Large intestine (tissue), 3 donors: Measurements from ENCODE around the gene BMP2K. TPM values are rescaled to one million over a fixed set of nuclear protein-coding genes. Genes with fewer than 3 reads are reported as not detected.

Experiments
- DNase-seq, 2 donors: peaks; one replicate each; pipeline versions ENCODE4 v3.0.0 to v3.0.0-alpha.2; 2013
- H3K27ac ChIP-seq: one replicate; pipeline ENCODE4 v1.5.1; 2013; ENCODE audit warnings: low read length
- H3K27me3 ChIP-seq: 2 replicates; pipeline ENCODE4 v1.6.1; 2013; ENCODE audit warnings: low read length; ENCODE audit not compliant: control insufficient read depth, insufficient read depth
- H3K36me3 ChIP-seq: 2 replicates; pipeline ENCODE4 v1.6.1; 2013; ENCODE audit warnings: low read length; ENCODE audit not compliant: control insufficient read depth, insufficient read depth
- H3K4me1 ChIP-seq: one replicate; pipeline ENCODE4 v1.6.1; 2013; ENCODE audit warnings: low read length; ENCODE audit not compliant: control insufficient read depth, insufficient read depth
- H3K4me3 ChIP-seq: one replicate; pipeline ENCODE4 v1.5.1; 2013; ENCODE audit warnings: low read length
- H3K9me3 ChIP-seq: one replicate; pipeline ENCODE4 v1.6.1; 2013; ENCODE audit warnings: mild to moderate bottlenecking, low read depth, low read length, moderate library complexity; ENCODE audit not compliant: control insufficient read depth
- WGBS: methylation state at CpG from one replicate; pipeline ENCODE4 v1.1.5; 2013; ENCODE audit warnings: low lambda C conversion rate; ENCODE audit not compliant: insufficient coverage; 5-methylcytosine and 5-hydroxymethylcytosine counted together
- polyA plus RNA-seq: library from polyadenylated mRNA; unstranded; fragments of 120-200 nt; gene quantifications from one replicate; pipeline ENCODE4 v1.2.1, GENCODE V29; 2013

Gene BMP2K
- polyA plus RNA-seq, 1 donor, result 77.6 TPM

DNA sequence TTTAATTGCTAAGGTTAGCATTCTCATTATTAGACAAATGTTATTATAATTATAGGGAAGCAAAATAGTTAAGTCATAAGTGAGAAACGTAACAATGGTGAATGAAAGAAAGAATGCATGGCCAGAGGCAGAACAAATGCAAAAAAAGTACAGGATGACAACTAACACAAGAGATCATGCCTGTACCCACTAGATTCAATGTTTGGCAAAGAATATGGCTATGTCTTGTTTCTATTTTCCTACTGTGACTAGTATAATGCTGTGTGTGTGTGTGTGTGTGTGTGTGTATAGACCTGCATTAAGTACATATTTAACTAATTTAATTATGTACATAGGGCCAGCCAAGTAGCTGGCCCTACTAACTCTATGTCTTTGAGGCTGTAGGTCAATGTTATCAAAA, 12.9 kb upstream of the BMP2K start:
- 71% methylated on average over 1 of the region's 1 CpG for WGBS
- H3K4me1 ChIP-seq, result peaks cover 25% of the 10 kb centered on the region
- H3K4me3 ChIP-seq, result no peak overlapping the region
- no peaks in the 10 kb centered on the region for H3K9me3 ChIP-seq
- no peak overlapping the region for H3K27ac ChIP-seq
- H3K27me3 ChIP-seq, result no peaks in the 10 kb centered on the region
- H3K36me3 ChIP-seq, result no peaks in the 10 kb centered on the region
- DNase-seq, result peak in 1 of 2 donors; percentile 8

DNA sequence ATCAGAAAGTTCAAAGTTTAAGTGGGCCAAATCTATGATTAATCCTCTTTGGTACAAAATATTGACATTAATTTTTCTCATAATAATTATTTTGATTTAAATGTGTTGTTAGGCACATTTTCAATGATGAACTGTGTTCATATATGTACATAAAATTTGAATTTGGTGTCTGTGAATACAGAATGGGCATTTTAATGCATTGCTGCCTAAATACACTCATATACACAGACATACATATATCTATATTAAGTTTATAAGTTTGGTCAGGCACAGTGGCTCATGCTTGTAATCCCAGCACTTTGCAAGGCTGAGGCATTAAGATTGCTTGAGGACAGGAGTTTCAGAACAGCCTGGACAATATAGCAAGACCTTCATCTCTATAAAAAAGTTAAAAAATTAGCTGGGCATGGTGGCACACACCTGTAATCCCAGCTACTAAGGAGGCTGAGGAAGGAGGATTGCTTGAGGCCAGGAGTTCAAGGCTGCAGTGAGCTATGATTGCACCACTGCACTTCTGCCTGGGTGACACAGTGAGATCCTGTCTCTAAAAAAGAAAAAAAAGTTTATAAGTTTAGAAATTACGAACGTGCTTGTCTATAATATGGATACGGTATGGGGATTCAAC, 12.3 kb upstream of the BMP2K start:
- Histone ChIP-seq H3K4me1 (peaks cover 29% of the 10 kb centered on the region), H3K27ac (no peak overlapping the region), H3K36me3 (no peaks in the 10 kb centered on the region), H3K27me3 (no peaks in the 10 kb centered on the region), H3K4me3 (no peak overlapping the region), H3K9me3 (no peaks in the 10 kb centered on the region)
- WGBS, result 84% methylated on average over 3 of the region's 3 CpGs
- DNase-seq, result no peak

DNA sequence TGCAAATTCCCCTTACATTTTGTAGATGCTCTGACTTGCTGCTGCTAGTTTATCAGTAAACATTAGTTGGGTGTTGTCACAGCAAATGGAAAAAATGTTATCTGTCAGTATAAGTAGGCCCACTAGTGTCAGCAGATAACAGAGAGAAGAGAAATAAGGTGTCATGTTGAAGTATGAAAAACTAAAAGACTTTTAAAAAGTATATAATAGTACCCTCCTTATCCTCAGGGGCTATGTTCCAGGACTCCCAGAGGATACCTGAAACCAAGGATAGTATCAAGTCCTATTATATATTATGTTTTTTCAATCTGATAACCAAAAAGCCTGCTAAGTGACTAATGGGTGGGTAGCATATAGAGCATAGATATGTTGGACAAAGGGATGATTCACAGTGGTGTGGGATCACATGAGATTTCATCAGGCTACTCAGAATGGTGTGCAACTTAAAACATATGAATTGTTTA, 11.6 kb upstream of the BMP2K start:
- Histone ChIP-seq H3K36me3 (no peaks in the 10 kb centered on the region), H3K4me1 (peaks cover 32% of the 10 kb centered on the region), H3K27me3 (no peaks in the 10 kb centered on the region), H3K9me3 (no peaks in the 10 kb centered on the region), H3K4me3 (no peak overlapping the region), H3K27ac (no peak overlapping the region)
- DNase-seq, result no peak

DNA sequence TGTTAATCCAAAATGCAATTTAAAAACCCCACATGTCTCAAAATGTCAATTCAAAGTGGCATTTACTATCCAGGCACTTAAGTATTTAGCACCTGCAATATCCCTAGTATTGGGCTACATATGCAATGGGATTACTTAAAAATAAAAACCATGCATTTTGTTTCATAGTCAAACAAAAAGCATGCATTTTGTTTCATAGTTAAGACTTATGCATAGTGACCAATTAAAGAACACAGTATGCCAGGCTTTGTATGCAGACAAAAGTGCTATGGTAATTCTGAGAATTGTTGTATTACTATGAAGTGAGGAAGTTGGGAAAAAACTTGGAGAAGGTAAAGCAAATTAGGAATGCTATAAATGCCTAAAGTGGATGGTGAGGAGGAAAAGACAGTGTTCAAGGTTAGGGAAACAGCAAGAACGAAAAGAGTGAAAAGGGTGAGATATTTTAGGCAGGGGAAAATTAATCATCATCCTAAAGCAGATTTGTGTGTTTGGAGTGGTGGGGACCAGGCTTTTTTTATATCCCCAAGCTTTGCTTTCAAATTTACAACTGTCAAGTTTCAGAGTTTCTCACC, 10.6 kb upstream of the BMP2K start:
- 50% methylated on average over 1 of the region's 1 CpG for WGBS

GRCh38 chr4:78766026-78766425, 10.1 kb upstream of the BMP2K start:
- Histone ChIP-seq H3K36me3 (no peaks in the 10 kb centered on the region), H3K4me1 (peaks cover 34% of the 10 kb centered on the region), H3K27ac (peak overlapping the region; percentile 9), H3K4me3 (no peak overlapping the region), H3K27me3 (no peaks in the 10 kb centered on the region), H3K9me3 (no peaks in the 10 kb centered on the region)
- no peak for DNase-seq
- WGBS, result 85% methylated on average over 2 of the region's 3 CpGs

More for the DNA sequence above, 10.6 kb upstream of the BMP2K start:
- Histone ChIP-seq H3K27me3 (no peaks in the 10 kb centered on the region), H3K4me3 (no peak overlapping the region), H3K4me1 (peaks cover 34% of the 10 kb centered on the region), H3K27ac (peak overlapping the region; percentile 9), H3K9me3 (no peaks in the 10 kb centered on the region), H3K36me3 (no peaks in the 10 kb centered on the region)
- no peak for DNase-seq

GRCh38 chr4:78766650-78767049, 9.5 kb upstream of the BMP2K start:
- H3K9me3 ChIP-seq, result no peaks in the 10 kb centered on the region
- no peaks in the 10 kb centered on the region for H3K27me3 ChIP-seq
- H3K4me1 ChIP-seq, result peaks cover 34% of the 10 kb centered on the region
- H3K27ac ChIP-seq, result no peak overlapping the region
- H3K36me3 ChIP-seq, result no peaks in the 10 kb centered on the region
- WGBS, result 100% methylated on average over 2 of the region's 5 CpGs
- H3K4me3 ChIP-seq, result no peak overlapping the region
- no peak for DNase-seq

GRCh38 chr4:78767350-78767749, 8.8 kb upstream of the BMP2K start:
- peaks cover 29% of the 10 kb centered on the region for H3K4me1 ChIP-seq
- H3K36me3 ChIP-seq, result no peaks in the 10 kb centered on the region
- H3K27me3 ChIP-seq, result no peaks in the 10 kb centered on the region
- H3K4me3 ChIP-seq, result no peak overlapping the region
- H3K27ac ChIP-seq, result peak overlapping the region; percentile 85
- no peaks in the 10 kb centered on the region for H3K9me3 ChIP-seq
- DNase-seq, result peak in 1 of 2 donors; percentile 36

- Histone ChIP-seq H3K4me1 (peaks cover 28% of the 10 kb centered on the region), H3K27me3 (no peaks in the 10 kb centered on the region), H3K36me3 (no peaks in the 10 kb centered on the region), H3K27ac (peak overlapping the region; percentile 85), H3K4me3 (no peak overlapping the region), H3K9me3 (no peaks in the 10 kb centered on the region)
- peak; percentile 69 to 91 for DNase-seq
- WGBS, result 100% methylated on average over 2 of the region's 12 CpGs
Observed at GRCh38 chr4:78768452-78769180, 7.5 kb upstream of the BMP2K start.

DNA sequence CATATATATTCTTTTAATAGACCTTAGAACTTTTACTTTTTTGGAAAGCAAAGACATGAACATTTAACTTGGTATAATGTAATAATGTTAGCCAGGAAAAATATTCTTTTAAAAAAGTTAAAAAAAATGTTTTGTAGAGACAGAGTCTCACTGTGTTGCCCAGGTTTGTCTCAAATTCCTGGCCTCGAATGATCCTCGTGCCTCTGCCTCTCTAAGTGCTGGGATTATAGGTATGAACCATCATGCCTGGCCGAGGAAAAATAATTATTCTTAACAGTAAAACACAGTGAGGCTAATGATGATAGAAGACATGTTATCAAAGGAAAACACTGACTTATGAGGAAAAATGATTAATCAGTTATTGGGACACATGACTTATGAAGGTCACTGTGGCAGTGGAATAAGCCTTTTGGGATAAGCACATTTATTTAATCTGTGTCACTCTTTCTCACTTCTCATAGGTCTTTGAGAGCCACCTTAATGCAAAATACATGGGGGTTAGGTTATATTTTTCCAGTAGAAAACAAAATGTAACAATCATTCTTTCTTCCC, 6.0 kb upstream of the BMP2K start:
- Histone ChIP-seq H3K9me3 (no peaks in the 10 kb centered on the region), H3K4me1 (peaks cover 32% of the 10 kb centered on the region), H3K27ac (peak overlapping the region; percentile 85), H3K36me3 (no peaks in the 10 kb centered on the region), H3K27me3 (no peaks in the 10 kb centered on the region), H3K4me3 (no peak overlapping the region)
- DNase-seq, result no peak
- WGBS, result 60% methylated on average over 1 of the region's 3 CpGs

DNA sequence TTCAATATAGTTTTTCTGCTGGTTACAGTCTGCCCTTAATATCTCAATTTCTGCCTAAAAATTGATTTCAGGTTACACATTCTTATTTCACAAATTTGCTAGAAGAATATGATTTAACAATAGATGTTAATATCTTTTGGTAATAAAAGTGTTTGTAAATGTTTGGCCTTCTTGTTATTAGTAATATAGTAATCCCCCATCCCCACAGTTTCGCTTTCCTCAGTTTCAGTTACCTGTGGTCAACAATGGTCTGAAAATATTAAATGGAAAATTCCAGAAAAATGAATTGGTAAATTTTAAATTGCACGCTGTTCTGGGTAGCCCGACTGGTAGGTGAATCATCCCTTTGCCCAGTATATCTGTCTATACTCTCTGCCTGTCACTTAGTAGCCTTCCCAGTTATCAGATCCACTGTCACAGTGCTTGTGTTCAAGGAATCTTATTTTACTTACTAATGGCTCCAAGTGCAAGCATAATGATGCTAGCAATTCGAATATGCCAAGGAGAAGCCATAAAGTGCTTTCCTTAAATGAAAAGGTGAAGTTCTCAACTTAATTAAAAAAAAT, 3.5 kb upstream of the BMP2K start:
- Histone ChIP-seq H3K27ac (no peak overlapping the region), H3K9me3 (no peaks in the 10 kb centered on the region), H3K27me3 (no peaks in the 10 kb centered on the region), H3K36me3 (no peaks in the 10 kb centered on the region), H3K4me1 (peaks cover 19% of the 10 kb centered on the region), H3K4me3 (no peak overlapping the region)
- WGBS, result no CpG with 5 or more reads among the region's 4 CpGs
- no peak for DNase-seq
